ENCODE results near the gene GLE1. TPM values are rescaled to one million over a fixed set of nuclear protein-coding genes. Genes with fewer than 3 reads are reported as not detected.

Gene GLE1
- total RNA-seq, 2 experiments from 2014 or later, result 8.0 to 8.4 TPM

DNA sequence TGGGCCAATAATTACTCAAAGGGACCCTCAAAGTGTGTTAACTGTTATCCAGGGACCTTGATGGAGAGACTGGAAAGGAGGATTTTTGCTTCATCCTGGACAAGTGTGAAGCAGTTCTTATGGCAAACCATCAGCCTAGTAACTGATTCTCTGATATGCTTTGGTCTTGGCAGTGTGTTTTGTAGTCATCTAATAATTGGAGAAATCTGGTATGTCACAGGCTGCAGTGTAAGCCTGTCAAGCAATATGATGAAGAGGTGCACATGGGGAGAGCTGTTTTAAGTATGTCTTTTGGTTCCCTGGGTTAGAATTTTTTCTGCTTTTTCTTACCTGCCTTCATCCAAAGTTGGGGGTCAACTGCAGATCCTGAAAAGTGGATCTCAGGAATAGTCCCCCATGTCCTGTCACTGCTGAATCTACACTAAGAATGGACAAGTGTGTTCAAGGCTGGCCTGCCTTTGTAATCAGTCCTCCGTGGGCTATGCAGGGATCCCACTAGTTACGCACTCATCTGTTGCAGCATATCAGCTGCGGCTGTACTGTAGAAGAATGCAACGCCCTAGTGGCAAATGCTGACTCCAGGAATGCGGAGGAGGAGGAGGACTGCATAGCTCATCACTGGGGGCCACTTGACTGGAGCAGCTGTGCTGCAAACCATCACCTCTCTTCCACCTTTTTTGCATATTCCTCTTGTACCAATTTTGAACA lies 49.8 kb downstream of the GLE1 start:
- Mint-ChIP-seq H3K36me3 (ENCODE audit: low read depth) (peaks cover 13% of the 10 kb centered on the region), H3K4me1 (ENCODE audit: low read depth) (peaks cover 40% of the 10 kb centered on the region), H3K4me3 (no peak overlapping the region), H3K27ac (no peak overlapping the region), H3K9me3 (no peaks in the 10 kb centered on the region), H3K27me3 (no peaks in the 10 kb centered on the region)
- DNase-seq (peak in 7 of 14 experiments; percentile 6 to 51 (median 24)), ATAC-seq (ENCODE audit: poor library complexity) (no peak)
- Histone ChIP-seq H3K4me3 (ENCODE audit: low read length) (peak overlapping the region; percentile 84), H3K27ac (ENCODE audit: low read depth in 1 of 2, low read length in 2 of 2) (peak overlapping the region in 1 of 2 donors; percentile 32), H3K9me3 (ENCODE audit: control insufficient read depth in 1 of 2, insufficient read depth in 1 of 2, low read length in 2 of 2) (no peaks in the 10 kb centered on the region), H3K27me3 (ENCODE audit: control insufficient read depth in 1 of 2, insufficient read depth in 2 of 2, low read length in 2 of 2) (no peaks in the 10 kb centered on the region), H3K4me1 (ENCODE audit: insufficient read depth, low read length) (peaks cover 64% of the 10 kb centered on the region), H3K36me3 (ENCODE audit: insufficient read depth, low read length) (no peaks in the 10 kb centered on the region)
- intact Hi-C loops (cut with DNase I, micrococcal nuclease), result loop anchor here (5.0 kb wide), 2 partner anchors 33 to 97 kb away; partner anchors contain the start of gene ODF2 (in 1 of the 2)
- POLR2A ChIA-PET, result interaction anchor here (0.8 to 4.8 kb wide), 9 partner anchors 12 to 395 kb away, joined by 3 to 45 read pairs (median 4); partner anchors contain the start of genes BBLN, GLE1, URM1 and ZDHHC12
- CTCF ChIA-PET, result no interaction called here
- TF ChIP-seq CTCF (IDR thresholded peaks at IDR 0.05), result no peak

GRCh38 chr9:128555180-128555721 lies 50.7 kb downstream of the GLE1 start:
- ChIA-PET POLR2A (interaction anchor here (0.8 to 1.8 kb wide), 4 partner anchors 17 to 32 kb away, joined by 3 to 4 read pairs (median 4); no protein-coding TSS in a partner anchor), CTCF (no interaction called here)
- TF ChIP-seq CTCF (IDR thresholded peaks at IDR 0.05), result no peak
- no peaks in the 10 kb centered on the region for H3K27me3 Mint-ChIP-seq
- no peak for ATAC-seq (ENCODE audit: poor library complexity)
- H3K36me3 ChIP-seq (ENCODE audit: insufficient read depth, low read length), result no peaks in the 10 kb centered on the region
- H3K4me3 Mint-ChIP-seq, result no peak overlapping the region
- intact Hi-C loops (cut with DNase I, micrococcal nuclease), result no loop called here
- H3K9me3 Mint-ChIP-seq, result no peaks in the 10 kb centered on the region
- H3K36me3 Mint-ChIP-seq (ENCODE audit: low read depth), result peaks cover 13% of the 10 kb centered on the region
- peaks cover 66% of the 10 kb centered on the region for H3K4me1 ChIP-seq (ENCODE audit: insufficient read depth, low read length)
- H3K27me3 ChIP-seq (ENCODE audit: control insufficient read depth in 1 of 2, insufficient read depth in 2 of 2, low read length in 2 of 2), result no peaks in the 10 kb centered on the region
- H3K4me1 Mint-ChIP-seq (ENCODE audit: low read depth), result peaks cover 35% of the 10 kb centered on the region
- H3K9me3 ChIP-seq (ENCODE audit: control insufficient read depth in 1 of 2, insufficient read depth in 1 of 2, low read length in 2 of 2), result no peaks in the 10 kb centered on the region
- no peak overlapping the region for H3K27ac Mint-ChIP-seq
- H3K27ac ChIP-seq (ENCODE audit: low read depth in 1 of 2, low read length in 2 of 2), result no peak overlapping the region
- no peak for DNase-seq
- peak overlapping the region; percentile 84 for H3K4me3 ChIP-seq (ENCODE audit: low read length)

DNA sequence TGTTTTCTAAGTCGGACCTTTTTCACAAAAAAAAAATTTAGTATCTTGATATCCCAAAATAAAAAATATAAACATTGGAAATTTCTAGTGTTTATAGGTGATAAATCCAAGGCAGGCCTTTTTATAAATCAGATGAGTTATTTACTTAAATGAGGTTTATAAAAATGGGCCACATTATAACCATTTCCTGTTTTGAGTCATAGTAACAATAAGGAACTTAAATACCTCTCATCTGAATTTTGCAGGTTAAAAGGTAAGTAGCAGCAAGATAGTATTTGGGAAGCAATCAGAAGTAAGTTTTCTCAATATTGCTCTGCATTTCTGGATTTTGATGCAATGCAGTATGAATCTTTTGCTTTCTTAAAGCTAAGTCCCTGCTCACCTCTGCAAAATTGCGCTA lies 51.8 kb downstream of the GLE1 start:
- intact Hi-C loops (cut with DNase I, micrococcal nuclease), result no loop called here
- TF ChIP-seq CTCF (IDR thresholded peaks at IDR 0.05), result no peak
- Mint-ChIP-seq H3K27me3 (no peaks in the 10 kb centered on the region), H3K27ac (no peak overlapping the region), H3K4me3 (no peak overlapping the region), H3K36me3 (ENCODE audit: low read depth) (peaks cover 13% of the 10 kb centered on the region), H3K9me3 (no peaks in the 10 kb centered on the region), H3K4me1 (ENCODE audit: low read depth) (peaks cover 24% of the 10 kb centered on the region)
- ChIA-PET CTCF (no interaction called here), POLR2A (interaction anchor here (0.9 to 1.3 kb wide), 3 partner anchors 19 to 55 kb away, joined by 3 to 4 read pairs (median 3); partner anchors contain the start of gene GLE1)
- H3K9me3 ChIP-seq (ENCODE audit: control insufficient read depth in 1 of 2, insufficient read depth in 1 of 2, low read length in 2 of 2), result no peaks in the 10 kb centered on the region
- H3K4me3 ChIP-seq (ENCODE audit: low read length), result no peak overlapping the region
- H3K36me3 ChIP-seq (ENCODE audit: insufficient read depth, low read length), result no peaks in the 10 kb centered on the region
- ATAC-seq (ENCODE audit: poor library complexity) (no peak), DNase-seq (peak in 2 of 14 experiments; percentile 13 to 27)
- no peak overlapping the region for H3K27ac ChIP-seq (ENCODE audit: low read depth in 1 of 2, low read length in 2 of 2)
- H3K4me1 ChIP-seq (ENCODE audit: insufficient read depth, low read length), result peaks cover 64% of the 10 kb centered on the region
- no peaks in the 10 kb centered on the region for H3K27me3 ChIP-seq (ENCODE audit: control insufficient read depth in 1 of 2, insufficient read depth in 2 of 2, low read length in 2 of 2)

All from CD4-positive, alpha-beta T cell (primary cell).